Activated CD8-positive, alpha-beta memory T cell treated with anti-CD3 and anti-CD28 coated beads, Interleukin-2, amount 50 U/mL, for 24 hours (primary cell): Measurements from ENCODE around the gene SMC3.
"Not testable (repeated sequence)": the region's sequence is repeated elsewhere in the genome, so short reads cannot be mapped to it uniquely, and the experiment has no call there.

ENCODE experiments used
- DNase-seq: peaks from one replicate; pipeline ENCODE4 v3.0.0-alpha.2; 2020; ENCODE audit errors: extremely low read depth

The SMC3 gene

GRCh38 chr10:110623316-110623715, 55.8 kb downstream of the SMC3 start:
- DNase-seq, result not testable (repeated sequence)

GRCh38 chr10:110625356-110625894, 57.9 kb downstream of the SMC3 start:
- no peak for DNase-seq

GRCh38 chr10:110625951-110626855, 58.7 kb downstream of the SMC3 start:
- DNase-seq, result no peak

- no peak for DNase-seq
These were observed 60.7 kb downstream of the SMC3 start for GRCh38 chr10:110628161-110628560.

GRCh38 chr10:110629680-110630191, 62.2 kb downstream of the SMC3 start:
- no peak for DNase-seq

- no peak for DNase-seq
These were observed 64.4 kb downstream of the SMC3 start for GRCh38 chr10:110631934-110632333.

- no peak for DNase-seq
These were observed 65.2 kb downstream of the SMC3 start for GRCh38 chr10:110632591-110633215.

- DNase-seq, result no peak
These were observed 67.2 kb downstream of the SMC3 start for GRCh38 chr10:110634527-110635209.

GRCh38 chr10:110636572-110636931, 69.1 kb downstream of the SMC3 start:
- no peak for DNase-seq

- no peak for DNase-seq
These were observed 69.5 kb downstream of the SMC3 start for GRCh38 chr10:110636932-110637557.

- DNase-seq, result no peak
These were observed 70.1 kb downstream of the SMC3 start for GRCh38 chr10:110637558-110638053.

GRCh38 chr10:110638319-110638718, 70.8 kb downstream of the SMC3 start:
- DNase-seq, result no peak

GRCh38 chr10:110639046-110639445, 71.6 kb downstream of the SMC3 start:
- DNase-seq, result not testable (repeated sequence)

- DNase-seq, result not testable (repeated sequence)
These were observed 72.4 kb downstream of the SMC3 start for GRCh38 chr10:110639858-110640257.

- peak; percentile 14 for DNase-seq
These were observed 73.8 kb downstream of the SMC3 start for GRCh38 chr10:110641256-110641655.

GRCh38 chr10:110642204-110643034, 74.9 kb downstream of the SMC3 start:
- no peak for DNase-seq

- DNase-seq, result no peak
These were observed 75.6 kb downstream of the SMC3 start for GRCh38 chr10:110643035-110643652.

- no peak for DNase-seq
These were observed 76.4 kb downstream of the SMC3 start, which contains the start of gene RBM20 for GRCh38 chr10:110643653-110644597. Gene RBM20 (plus strand): TSS chr10:110644336. CDS start chr10:110644455, 119 bp downstream.
